Islet precursor cell (in vitro differentiated cells): Measurements from ENCODE around the gene CLSTN2.

Experiments
- DNase-seq: peaks from one replicate; pipeline ENCODE4 v3.0.0-alpha.2; 2018

CLSTN2 gene

DNA sequence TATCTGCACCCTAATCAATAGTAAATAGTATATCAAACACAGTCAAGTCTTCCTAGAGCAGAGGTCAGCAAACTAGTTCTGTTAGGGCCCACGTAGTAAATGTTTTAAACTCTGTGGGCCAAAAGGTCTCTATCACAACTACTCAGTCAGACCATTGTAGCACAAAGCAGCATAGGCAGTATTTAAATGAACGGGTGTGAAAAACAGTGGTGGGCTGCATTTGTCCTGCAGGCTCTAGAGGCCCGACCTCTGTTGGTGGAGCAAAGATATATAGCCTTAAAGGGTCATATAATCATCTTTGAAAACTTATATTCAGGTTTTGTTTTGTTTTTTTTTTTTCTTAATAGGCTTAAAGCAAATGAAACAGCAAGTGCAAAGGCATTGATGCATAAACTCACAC is 416.5 kb downstream of the CLSTN2 start:
- DNase-seq: peak; percentile 4

DNA sequence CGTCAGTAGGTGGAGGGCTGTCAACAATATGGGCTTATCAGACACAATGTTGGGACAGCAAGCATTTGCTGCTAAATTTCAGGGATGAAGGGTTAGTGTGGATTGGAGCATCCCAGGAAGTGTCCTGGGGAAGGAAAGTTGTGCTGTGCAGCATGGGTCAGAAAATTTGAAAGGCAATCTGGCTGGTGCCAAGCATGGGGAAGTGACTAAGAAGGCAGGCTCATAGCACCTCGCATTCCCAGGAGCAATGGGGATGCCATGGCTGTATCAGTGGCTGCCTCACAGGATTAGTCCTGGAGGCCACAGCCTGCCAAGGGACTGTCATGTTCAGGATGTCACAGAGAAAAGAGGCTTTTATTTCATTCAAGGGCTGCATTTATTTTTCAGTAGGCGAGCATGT is 420.5 kb downstream of the CLSTN2 start:
- peak; percentile 40 for DNase-seq

DNA sequence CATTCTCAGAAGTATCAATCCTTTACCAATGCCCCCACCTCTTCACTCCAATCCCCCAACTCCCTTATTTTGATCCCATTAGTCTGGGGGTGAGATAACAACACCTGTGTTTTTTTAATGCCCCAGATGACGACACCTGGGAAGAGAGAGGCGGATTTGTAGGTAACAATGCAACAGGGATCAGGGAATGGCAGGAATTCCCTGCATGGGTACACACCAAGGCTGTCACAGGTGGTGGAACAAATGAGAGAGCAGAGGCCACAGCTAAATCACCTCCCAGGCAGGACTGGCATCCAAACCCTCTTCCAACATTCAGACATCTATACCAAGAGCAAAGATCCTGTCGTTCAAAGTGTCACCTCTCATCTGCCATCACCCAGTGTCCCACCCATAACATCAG is 423.7 kb downstream of the CLSTN2 start:
- peak; percentile 15 for DNase-seq

DNA sequence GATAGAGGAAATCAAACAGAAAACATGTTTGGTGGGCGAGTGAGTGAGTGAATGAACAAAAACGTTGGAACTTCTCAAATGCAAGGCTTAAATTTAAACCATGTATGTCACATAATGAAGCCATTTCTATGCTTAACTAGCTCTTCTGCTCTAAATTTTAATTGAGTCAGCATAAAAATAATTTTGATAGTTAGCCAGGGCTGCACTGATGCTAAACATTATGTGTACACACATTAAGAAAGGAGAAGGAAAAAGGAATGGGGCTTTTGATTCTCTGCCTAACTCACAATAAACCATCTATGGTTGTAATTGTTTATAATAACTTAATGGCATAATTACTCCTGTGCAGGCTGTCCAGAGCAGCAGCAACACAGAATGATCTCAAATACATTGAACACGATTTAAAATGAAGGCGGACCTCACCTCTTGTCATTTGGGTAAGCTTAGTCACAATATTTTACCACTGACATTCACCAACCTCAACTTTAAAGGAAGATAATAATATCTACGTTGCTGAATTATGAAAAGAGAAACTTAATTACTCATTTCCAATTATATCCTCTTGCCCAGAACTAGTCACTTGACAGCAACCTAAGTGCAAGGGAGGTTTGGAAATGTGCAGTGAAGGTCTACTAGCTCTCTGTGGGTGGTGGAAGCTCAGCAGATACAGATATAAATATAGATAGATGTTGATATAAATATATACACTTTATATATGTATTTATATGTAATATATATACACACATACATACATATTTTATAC is 424.4 kb downstream of the CLSTN2 start:
- DNase-seq: no peak

DNA sequence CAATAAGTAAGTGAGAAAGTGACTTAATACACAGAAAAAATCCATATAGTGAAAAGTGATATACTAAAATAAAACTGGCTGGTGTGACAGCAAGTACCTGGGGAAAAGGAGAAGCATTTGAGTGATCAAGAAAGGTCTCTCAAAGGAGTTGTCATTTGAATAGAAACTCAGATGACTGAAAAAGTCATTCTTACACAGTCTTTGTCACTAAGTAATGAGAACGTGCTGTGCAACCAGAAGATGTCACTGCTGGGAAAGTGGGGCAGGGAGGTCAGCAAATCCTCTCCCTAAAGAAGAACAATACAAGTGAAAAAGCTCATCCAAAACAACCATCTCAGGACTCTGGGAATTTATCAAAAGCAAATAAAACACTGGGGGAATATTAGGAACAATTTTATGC is 425.3 kb downstream of the CLSTN2 start:
- peak; percentile 40 for DNase-seq

DNA sequence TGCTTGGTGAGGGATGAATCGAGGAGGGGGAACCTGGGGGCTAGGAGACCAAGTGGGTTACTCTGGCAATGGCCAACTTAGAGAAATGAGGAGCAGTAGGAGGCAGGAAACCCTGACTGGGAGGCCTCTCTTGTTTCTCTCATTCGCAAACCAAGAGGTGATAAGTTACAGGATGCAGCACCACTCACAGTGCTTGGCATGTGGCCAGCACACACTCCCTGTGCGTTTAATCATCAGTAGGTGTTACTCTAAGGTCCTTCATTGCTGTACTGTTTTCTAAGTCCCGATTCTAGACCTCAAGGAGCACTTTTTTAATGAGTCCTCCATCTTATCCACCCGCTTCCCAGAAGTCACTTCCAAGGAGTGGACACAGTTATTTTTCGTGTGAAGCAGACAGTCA is 428.8 kb downstream of the CLSTN2 start:
- no peak for DNase-seq

DNA sequence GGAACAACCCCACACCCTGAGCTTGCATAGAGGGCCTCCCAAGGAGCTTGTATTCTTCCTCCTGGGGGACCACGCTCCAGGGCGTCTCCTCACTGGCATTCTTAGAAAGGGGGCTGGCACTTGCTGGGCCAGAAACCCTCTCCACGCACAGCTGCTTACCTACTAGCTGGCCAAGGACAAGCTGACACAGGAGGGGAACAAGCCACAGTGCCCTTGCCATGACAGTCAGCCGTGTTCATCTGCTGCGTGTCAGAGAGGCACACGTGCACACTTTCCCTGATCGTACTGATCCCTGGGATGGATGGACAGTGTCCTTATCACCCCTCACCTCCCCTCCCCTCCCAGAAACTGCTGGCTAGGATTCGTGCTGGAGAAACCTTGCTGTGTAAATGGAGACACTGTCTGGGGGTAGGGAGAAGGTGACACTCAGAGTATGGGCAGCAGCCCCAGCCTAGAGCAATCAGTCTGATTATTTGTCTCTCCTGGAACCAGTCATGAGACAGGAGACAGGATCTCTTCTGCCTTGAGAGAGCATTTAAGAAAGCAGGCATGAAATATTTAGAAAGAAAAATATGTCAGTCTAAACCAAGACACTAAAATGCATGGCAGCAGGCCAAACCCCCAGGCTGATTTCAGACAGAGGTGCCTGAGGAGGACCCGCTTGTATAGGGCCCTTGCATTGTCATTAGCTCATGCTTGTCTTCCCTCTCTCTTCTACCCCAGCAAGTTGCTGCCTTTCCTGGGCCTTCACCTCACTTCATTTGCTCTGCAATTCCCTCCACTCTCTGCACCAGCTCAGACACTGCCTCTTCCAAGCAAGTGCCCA is 431.1 kb downstream of the CLSTN2 start:
- no peak for DNase-seq

DNA sequence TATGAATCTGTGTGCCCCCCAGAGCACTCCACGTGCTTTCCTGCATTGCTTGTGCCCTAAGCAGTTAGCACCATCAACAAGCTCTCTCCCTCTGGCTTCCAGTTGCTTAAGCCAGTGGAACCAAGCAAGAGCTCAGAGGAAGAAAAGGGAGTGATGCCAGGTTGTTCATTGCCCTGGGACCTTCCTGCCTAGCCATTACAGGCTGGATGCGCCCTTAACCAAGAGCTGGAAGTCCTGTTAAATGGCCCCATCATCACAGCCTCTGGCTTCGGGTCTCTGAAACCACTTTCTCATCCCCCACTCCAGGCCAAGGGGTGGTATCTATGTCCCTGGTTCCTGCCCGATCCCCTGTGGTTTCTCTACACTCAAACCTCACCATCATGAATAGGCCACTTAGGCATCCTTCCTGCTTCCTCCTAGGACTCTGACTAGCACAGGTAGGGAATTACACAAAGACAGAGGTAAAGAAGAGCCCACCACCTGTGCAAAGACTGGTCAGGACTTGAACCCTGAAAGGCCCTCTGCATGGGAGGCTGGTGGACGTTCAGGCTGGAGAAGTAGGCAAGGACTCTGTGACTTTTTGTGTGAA is 433.3 kb downstream of the CLSTN2 start:
- no peak for DNase-seq

DNA sequence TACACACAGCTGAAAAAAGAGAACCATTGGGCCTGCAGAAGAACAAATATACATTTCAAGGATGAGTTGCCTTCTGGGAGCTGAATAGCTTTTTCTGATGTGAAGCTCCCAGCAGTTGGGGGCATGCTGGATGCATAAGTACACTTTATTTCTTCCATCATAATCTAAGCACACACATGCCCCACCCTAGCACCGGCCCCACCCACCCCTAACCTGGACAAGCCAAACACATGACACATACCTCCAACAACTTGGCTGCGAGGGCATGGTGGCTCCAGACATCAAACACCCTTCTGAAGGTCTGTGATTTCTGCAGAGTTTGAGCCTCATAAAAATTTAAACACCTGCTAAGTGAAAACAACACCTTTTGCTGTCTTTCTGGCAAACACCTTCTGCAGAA is 435.7 kb downstream of the CLSTN2 start:
- no peak for DNase-seq

DNA sequence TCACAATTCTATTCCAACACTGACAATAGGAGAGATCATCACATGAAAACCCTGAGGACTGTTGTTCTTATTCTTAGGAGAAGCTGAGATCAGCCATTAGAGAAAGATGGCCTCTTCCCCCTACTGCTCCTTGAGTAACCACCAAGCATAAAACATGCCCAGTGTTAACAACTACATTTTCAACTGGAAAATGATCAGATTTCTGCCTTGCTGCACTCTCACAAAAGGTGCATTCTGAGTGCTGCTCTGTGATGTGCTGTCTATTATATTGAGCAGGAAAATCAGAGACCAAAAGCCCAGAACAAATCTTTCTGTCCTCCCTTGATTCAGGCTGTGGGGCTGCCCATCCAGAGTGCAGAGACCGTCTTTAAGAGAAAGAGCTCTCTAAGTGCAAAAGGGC is 438.2 kb downstream of the CLSTN2 start:
- DNase-seq: no peak

DNA sequence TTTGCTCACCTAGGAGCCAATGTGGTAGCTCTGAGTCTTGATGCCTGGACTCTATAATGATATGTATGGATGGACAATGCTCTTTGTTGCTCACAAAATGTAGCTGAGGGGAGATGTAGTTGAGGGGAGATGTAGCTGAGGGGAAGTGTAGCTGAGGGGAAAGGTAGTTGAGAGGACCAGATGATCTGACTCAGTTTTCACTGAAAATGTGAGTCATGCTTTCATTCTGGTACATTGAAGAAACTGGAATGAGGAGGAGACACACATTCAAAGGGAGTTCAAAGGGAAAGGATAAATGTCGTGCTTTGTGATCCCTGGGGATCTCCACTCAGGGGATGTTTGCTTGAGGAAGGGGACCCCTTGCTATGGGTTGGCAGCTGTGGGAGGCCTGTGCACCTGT is 440.0 kb downstream of the CLSTN2 start:
- DNase-seq: no peak

DNA sequence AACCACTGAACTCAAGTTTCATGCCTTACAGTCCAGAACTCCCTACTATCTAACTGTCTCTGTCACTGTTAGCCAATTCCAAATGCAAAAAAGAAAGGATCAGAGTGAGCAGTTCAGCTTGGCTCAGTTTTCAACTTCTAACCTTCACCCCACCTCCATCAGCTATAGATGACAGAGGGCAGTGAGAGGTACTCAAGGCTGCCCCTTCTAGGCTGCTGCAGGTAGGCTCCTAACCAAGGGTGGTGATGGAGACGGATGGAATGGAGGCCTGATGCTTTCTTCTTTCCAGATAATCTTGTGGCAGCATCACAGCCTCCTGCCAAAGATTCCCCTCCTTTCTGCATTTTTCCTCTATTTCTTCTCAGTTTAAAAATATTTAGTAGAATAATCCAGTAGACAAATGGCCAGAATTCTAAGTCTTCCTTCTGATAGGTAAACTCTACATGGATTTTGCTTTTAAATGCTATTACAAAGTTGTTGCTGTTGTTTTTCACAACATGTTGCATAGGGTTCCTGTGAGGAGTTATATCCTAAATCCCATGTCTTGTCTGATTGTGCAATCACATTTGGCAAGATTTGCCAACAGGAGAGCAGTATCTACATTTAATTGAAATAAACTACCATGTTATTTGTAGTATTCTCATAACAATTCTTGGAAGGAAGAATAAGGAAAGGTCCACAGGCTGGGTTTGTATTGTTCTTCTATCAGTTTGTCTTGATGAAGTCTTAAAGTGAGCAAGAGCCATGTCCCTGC is 441.3 kb downstream of the CLSTN2 start:
- DNase-seq: no peak

DNA sequence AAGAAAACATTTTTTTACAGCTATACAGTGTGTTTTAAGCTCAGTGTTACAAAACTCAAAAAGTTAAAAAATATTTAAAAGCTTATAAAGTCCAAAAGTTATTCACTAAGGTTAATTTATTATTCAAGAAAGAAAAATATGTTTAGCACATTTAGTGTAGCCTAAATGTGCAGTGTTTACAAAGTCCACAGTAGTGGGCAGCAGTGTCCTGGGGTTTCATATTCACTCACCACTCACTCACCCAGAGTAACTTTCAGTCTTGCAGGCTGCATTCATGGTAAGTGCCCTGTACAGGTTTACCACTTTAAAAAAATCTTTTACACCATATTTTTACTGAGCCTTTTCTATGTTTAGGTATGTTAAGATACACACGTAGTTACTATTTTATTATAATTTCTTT is 442.7 kb downstream of the CLSTN2 start:
- DNase-seq: no peak

DNA sequence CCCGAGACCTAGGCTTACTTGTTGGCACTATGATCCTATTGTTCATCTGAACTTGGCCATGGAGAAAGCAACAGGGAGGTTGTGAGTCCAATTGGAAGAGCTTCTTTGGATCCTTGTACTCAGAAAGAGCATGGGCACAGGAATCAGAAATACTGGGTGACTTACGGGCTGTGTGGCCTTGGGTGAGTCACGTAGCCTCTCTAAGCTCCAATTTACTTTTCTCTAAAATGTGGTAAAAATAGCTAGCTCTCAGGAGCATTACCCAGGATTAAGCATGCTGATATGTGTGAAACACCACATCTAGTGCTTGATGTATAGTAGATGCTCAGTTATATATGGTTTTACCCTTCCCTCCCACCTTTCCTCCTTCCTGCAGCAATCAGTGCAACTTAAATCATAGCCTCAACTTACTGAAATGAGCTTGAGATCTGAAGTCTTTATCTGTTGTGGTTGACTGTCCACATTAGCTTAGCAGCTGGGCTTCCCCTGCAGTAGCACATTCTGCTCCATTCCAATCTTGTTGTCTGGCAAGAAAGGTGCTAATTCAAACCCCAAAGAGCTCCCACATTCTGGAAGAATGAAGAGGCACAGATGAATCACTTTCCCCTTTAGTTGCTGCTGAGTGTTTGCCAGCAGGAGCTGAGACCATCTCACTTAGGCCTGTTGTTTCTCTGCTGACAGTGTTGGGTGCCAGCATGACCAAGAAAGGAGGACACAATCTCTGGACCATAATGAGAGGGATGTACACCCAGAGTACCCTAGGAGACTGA is 443.8 kb downstream of the CLSTN2 start:
- peak; percentile 25 for DNase-seq

DNA sequence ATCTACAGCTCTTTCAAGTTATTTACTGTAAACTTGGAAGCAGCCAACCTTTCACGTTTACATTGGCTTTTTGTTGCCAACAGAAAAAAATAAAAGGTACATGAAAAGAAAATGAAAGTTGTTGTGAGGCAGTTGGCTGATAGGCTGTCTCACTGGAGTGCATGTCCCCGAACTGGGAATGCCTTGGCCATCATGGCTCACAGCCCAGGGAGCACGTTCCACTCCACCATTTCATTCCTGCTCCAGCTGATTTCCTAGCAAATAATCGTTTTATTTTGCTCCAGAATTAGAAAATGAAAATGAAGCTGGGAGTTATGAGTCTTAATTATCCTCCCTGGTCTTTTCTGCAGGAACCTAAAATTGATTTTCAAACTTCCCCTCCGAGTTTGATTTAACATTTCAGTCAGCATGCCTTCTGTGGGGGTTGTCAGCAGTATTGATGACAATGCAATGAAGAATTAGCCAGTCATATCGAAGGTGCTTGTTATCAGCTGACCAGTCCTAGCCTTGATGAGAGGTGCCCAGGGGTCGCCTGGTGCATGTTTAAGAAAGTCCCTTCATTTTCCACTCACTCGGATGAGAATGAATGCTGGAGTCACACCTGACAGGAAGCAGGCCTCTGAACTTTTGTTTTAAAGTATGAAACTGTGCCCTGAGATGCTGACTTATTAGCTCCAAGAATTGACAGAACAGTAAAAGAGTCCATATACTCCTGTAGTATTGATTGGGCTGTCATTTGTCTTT is 449.2 kb downstream of the CLSTN2 start:
- no peak for DNase-seq

DNA sequence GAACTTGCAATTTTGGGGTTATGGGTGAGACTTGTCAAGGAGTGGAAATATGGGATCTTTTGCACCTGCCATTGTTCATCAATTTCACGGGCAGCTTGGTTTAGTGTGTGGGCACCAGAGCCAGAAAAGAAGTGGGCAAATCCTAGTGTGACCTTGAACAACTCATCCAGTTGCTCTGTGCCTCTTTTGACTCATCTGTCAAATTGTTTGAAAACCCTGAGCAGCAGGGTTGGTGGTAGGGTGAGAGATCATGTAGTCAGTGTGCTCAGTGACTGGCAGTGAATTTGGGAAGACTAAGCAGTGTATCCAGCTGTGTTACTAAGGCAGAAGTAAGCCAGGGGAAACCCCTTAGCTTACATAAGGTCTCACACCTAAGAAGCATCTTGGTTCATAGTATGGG is 449.9 kb downstream of the CLSTN2 start:
- no peak for DNase-seq

DNA sequence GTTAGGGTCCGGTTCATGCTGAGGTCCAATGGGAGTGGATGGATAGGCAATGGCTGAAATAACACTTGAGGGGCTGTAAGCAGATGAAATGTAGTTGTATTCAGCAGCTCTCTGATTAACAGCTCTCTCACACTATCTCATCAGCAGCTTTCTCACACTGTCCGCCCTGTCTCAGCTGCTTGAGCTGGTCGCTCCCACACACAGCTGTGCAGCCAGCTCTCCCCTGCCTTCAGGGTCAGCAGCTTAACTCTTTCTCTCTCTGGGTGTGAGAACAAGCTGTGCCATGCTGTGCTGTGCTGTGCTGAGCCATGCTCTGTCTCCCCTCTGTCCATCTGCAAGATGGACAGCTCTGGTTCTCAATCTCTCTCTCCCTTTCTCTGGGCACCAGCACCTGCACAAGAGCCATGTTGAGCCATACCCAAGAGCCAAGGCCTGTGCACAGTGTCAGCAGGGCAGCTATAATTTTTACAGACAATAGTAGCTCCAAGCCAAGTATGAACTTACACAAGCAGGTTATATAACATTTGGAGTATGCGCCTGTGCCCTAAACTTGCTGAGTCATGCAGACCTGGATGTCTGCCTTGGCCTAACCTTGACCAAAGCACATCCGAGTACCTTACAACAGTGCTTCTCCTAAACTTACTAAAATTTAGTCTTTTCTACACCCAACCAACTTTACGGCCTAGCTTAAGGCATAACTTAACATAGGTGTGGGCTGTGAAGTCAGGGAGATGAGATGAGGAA is 451.5 kb downstream of the CLSTN2 start:
- no peak for DNase-seq

DNA sequence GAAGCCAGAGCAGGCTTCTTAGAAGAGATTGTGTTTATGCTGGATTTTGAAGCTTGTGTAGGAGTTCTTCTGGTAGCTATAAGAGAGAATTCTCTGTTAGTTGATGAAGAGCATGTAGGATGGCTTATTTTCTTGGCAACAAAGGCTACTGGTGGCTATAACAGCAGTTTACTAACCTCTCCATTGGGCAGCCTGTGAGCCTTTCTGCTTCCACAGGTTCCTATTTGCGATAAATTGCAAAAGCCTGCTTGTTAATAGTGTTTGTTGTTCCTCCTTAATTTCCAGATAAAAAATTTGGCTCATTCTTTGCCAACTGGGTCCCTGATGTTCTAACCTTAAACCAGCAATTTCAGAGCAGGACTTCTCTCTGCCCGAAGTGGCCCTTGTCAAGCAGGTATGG is 452.3 kb downstream of the CLSTN2 start:
- no peak for DNase-seq

DNA sequence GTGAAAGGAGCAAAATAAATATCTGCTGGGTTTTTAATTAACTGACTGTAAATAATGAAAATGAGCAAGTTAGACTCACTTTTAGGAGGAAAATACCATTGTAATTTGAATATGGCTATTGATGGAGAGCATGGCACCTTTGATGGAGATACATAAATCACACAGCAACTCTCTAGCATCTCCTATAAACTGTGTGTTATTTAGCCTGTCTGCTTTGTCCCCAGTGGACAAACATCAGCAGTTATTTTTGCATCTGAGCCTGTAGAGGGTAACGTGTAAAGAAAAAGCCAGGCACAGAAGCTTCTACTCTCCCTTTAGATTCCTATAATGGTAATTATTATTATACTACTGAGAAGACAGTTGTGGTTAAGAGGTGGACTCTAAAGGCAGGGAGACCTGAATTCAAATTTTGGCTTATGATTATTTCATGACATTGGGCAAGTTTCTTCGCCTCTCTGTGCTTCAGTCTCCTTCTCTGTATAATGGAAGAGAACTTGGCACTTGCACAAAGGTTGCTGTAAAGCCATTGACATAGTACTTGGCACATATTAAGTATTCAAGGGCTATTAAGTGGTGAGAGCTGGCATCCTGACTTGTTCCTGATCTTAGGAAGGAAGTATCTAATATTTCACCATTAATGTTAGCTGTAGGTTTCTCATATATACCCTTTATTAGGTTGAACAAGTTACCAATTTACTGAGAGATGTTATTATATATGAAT is 453.4 kb downstream of the CLSTN2 start:
- no peak for DNase-seq

DNA sequence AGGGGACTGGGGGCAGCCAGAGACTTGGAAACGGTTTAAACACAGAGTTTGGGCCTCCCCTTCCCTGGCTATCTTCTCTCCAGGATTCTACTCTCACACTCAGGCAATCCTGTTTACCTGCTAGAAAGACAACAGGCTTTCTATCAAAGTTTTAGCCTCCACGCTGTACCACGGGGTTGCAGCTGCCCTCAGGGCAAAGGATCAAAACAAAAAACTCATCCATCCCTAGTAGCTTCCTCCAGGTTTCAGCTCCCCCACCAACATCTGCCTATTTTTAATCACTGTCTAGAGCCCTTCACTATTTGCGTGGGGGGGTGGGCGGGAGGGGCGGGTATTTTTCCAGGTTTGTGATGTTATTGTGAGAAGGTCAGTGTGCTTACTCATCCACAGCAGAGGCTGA is 456.1 kb downstream of the CLSTN2 start:
- DNase-seq: peak; percentile 78
